A549 (cell line): Measurements from ENCODE around the gene N4BP3. TPM values are rescaled to one million over a fixed set of nuclear protein-coding genes. Genes with fewer than 3 reads are reported as not detected.

Source experiments
- ATAC-seq, 2 experiments: fragments of 200-7000 bp in 1 of 2; fragments of >200 bp in 1 of 2; cut with Nextera tagmentation in 1 of 2; cut with Tn5 transposase in 1 of 2; 3 replicates each; pipeline versions ENCODE4 v1.8.0 to v1.9.1; 2018 to 2020; ENCODE audit warnings: mild to moderate bottlenecking in 1 of 2, moderate library complexity in 1 of 2
- CTCF ChIA-PET: fragments of 300-600 bp; sonication (Branson Sonifier 250); formaldehyde crosslinking; extraction: SDS; loops from one replicate; lab custom pipeline; 2021; ENCODE audit warnings: antibody characterized with exemption, inconsistent platforms; lab: Yijun Ruan, JAX
- POLR2A ChIA-PET: fragments of 350-600 bp; formaldehyde crosslinking; extraction: SDS; loops from one replicate; lab custom pipeline; 2021; ENCODE audit warnings: antibody characterized with exemption, inconsistent platforms; lab: Yijun Ruan, JAX
- DNase-seq, 2 experiments: peaks; one replicate each; pipeline versions ENCODE4 v3.0.0 to v3.0.0-alpha.2; 2011 to 2016; ENCODE audit warnings: low read depth in 1 of 2, low spot score in 1 of 2
- FAIRE-seq: peaks from 2 replicates; lab custom pipeline; 2011; peaks lifted over from hg19 to GRCh38; lab: Jason Lieb, UNC
- H3K27ac ChIP-seq, 2 experiments: fragments of >200 bp; sonication (Bioruptor Twin); formaldehyde crosslinking; 3 replicates each; pipeline ENCODE4 v1.5.1; 2016 to 2017
- H3K4me1 ChIP-seq: fragments of >200 bp; sonication (Bioruptor Twin); formaldehyde crosslinking; 3 replicates; pipeline ENCODE4 v1.6.1; 2016
- H3K4me2 ChIP-seq: fragments of >200 bp; sonication (Bioruptor Twin); formaldehyde crosslinking; 3 replicates; pipeline ENCODE4 v1.6.1; 2016
- H3K4me3 ChIP-seq: fragments of >200 bp; sonication (Bioruptor Twin); formaldehyde crosslinking; 3 replicates; pipeline ENCODE4 v1.5.1; 2016
- H3K9me3 ChIP-seq: fragments of >200 bp; sonication (Bioruptor Twin); formaldehyde crosslinking; 3 replicates; pipeline ENCODE4 v1.6.1; 2016
- ATOH8 ChIP-seq: fragments of 250-450 bp; sonication (Bioruptor Pico); IDR thresholded peaks from 2 replicates; pipeline ENCODE4 v1.5.0; 2020; ENCODE audit warnings: low read depth, mild to moderate bottlenecking, moderate library complexity
- CBX2 ChIP-seq: fragments of 200-600 bp; sonication (generic); IDR thresholded peaks from 2 replicates; pipeline ENCODE4 v1.6.1; 2016; ENCODE audit warnings: low read depth, mild to moderate bottlenecking, borderline replicate concordance
- CEBPB ChIP-seq, 2 experiments: fragments of >200 bp in 1 of 2; sonication (Bioruptor Twin) in 1 of 2; formaldehyde crosslinking in 1 of 2; IDR thresholded peaks; 2 replicates each; pipeline ENCODE4 v1.6.1; 2012 to 2016
- E2F6 ChIP-seq: IDR thresholded peaks from 2 replicates; pipeline ENCODE4 v1.6.1; 2012; ENCODE audit warnings: low read depth, borderline replicate concordance
- EHF ChIP-seq: fragments of 250-450 bp; sonication (Bioruptor Pico); IDR thresholded peaks from 2 replicates; pipeline ENCODE4 v1.5.0; 2020; ENCODE audit warnings: mild to moderate bottlenecking
- EHMT2 ChIP-seq: fragments of 200-600 bp; sonication (generic); IDR thresholded peaks from 2 replicates; pipeline ENCODE4 v1.6.1; 2016; ENCODE audit warnings: antibody characterized with exemption, low read depth, mild to moderate bottlenecking, moderate library complexity
- EP300 ChIP-seq, 2 experiments: fragments of >200 bp; sonication (Bioruptor Twin); formaldehyde crosslinking; IDR thresholded peaks; 2 replicates in 1 of 2; 3 replicates in 1 of 2; pipeline ENCODE4 v1.6.1; 2016 to 2017
- FOSL2 ChIP-seq, 2 experiments: fragments of 450-650 bp in 1 of 2; fragments of >200 bp in 1 of 2; sonication (Bioruptor Twin) in 1 of 2; formaldehyde crosslinking; IDR thresholded peaks; 2 replicates each; pipeline versions ENCODE4 v1.5.0 to v1.6.1; 2016 to 2020; ENCODE audit warnings: mild to moderate bottlenecking in 1 of 2, moderate library complexity in 1 of 2
- GATA3 ChIP-seq: IDR thresholded peaks from 2 replicates; pipeline ENCODE4 v1.6.1; 2012; ENCODE audit warnings: borderline replicate concordance
- HMGXB4 ChIP-seq: fragments of 250-450 bp; sonication (Bioruptor Pico); IDR thresholded peaks from 2 replicates; pipeline ENCODE4 v1.5.0; 2021; ENCODE audit warnings: mild to moderate bottlenecking, moderate library complexity, borderline replicate concordance
- HOXB13 ChIP-seq: fragments of 250-450 bp; sonication (Bioruptor Pico); IDR thresholded peaks from 2 replicates; pipeline ENCODE4 v1.5.0; 2020; ENCODE audit warnings: low read depth, mild to moderate bottlenecking, moderate library complexity
- KDM1A ChIP-seq: fragments of 200-600 bp; sonication (generic); IDR thresholded peaks from 2 replicates; pipeline ENCODE4 v1.6.1; 2016; ENCODE audit warnings: low read depth, mild to moderate bottlenecking
- MAFK ChIP-seq: fragments of 450-650 bp; IDR thresholded peaks from 2 replicates; pipeline ENCODE4 v1.6.1; 2014; ENCODE audit not compliant: partially characterized antibody
- MAX ChIP-seq: IDR thresholded peaks from 2 replicates; pipeline ENCODE4 v1.6.1; 2012
- MAZ ChIP-seq: fragments of 150-350 bp; IDR thresholded peaks from 2 replicates; pipeline ENCODE4 v1.6.1; 2014; ENCODE audit warnings: antibody characterized with exemption, low read depth, low read length, borderline replicate concordance
- NPAS2 ChIP-seq: fragments of 250-450 bp; sonication (Bioruptor Pico); IDR thresholded peaks from 2 replicates; pipeline ENCODE4 v1.8.0; 2022; ENCODE audit warnings: mild to moderate bottlenecking, moderate library complexity, borderline replicate concordance
- NR3C1 ChIP-seq: fragments of >200 bp; sonication (Bioruptor Twin); formaldehyde crosslinking; IDR thresholded peaks from 3 replicates; pipeline ENCODE4 v1.6.1; 2017
- POLR2AphosphoS2 ChIP-seq: conservative IDR thresholded peaks from 2 replicates; pipeline ENCODE4 v1.6.1; 2012; ENCODE audit warnings: low read length, improper control_type of control experiment, inconsistent platforms
- RARB ChIP-seq: fragments of 250-450 bp; sonication (Bioruptor Pico); IDR thresholded peaks from 2 replicates; pipeline ENCODE4 v1.8.0; 2021; ENCODE audit warnings: mild to moderate bottlenecking, moderate library complexity
- RCOR1 ChIP-seq: fragments of 150-350 bp; IDR thresholded peaks from 2 replicates; pipeline ENCODE4 v1.6.1; 2014; ENCODE audit warnings: antibody characterized with exemption, low read length, low read depth
- REST ChIP-seq: fragments of 200-600 bp; sonication (generic); IDR thresholded peaks from 2 replicates; pipeline ENCODE4 v1.6.1; 2016; ENCODE audit warnings: antibody characterized with exemption, mild to moderate bottlenecking, moderate library complexity
- RFX5 ChIP-seq: fragments of 450-650 bp; IDR thresholded peaks from 2 replicates; pipeline ENCODE4 v1.7.1; 2014; ENCODE audit warnings: antibody characterized with exemption, mild to moderate bottlenecking, moderate library complexity
- SMC3 ChIP-seq: fragments of >200 bp; sonication (Bioruptor Twin); formaldehyde crosslinking; IDR thresholded peaks from 3 replicates; pipeline ENCODE4 v1.6.1; 2018; ENCODE audit warnings: inconsistent platforms
- SREBF2 ChIP-seq: fragments of 450-650 bp; IDR thresholded peaks from 2 replicates; pipeline ENCODE4 v1.6.1; 2014; ENCODE audit warnings: mild to moderate bottlenecking, moderate library complexity
- ZC3H11A ChIP-seq: fragments of 450-650 bp; IDR thresholded peaks from 2 replicates; pipeline ENCODE4 v1.6.1; 2014; ENCODE audit warnings: antibody characterized with exemption, mild to moderate bottlenecking
- ZFP36 ChIP-seq: fragments of 450-650 bp; IDR thresholded peaks from 2 replicates; pipeline ENCODE4 v1.6.1; 2014; ENCODE audit warnings: borderline replicate concordance; ENCODE audit not compliant: partially characterized antibody
- ZSCAN20 ChIP-seq: fragments of 250-450 bp; sonication (Bioruptor Pico); IDR thresholded peaks from 2 replicates; pipeline ENCODE4 v1.8.0; 2022; ENCODE audit warnings: mild to moderate bottlenecking, moderate library complexity
- whole genome bisulfite sequencing: methylation state at CpG from one replicate; pipeline ENCODE4 v1.1.6; 2017; ENCODE audit errors: missing lambda C conversion rate; 5-methylcytosine and 5-hydroxymethylcytosine counted together
- polyA plus RNA-seq, 4 experiments: library from polyadenylated mRNA; depleted of rRNA in 3 of 4; stranded (reverse); fragments of >200 nt; fragmentation: RNase III in 1 of 4; extraction: RNeasy Plus Mini Kit Qiagen cat#74134 plus additional on column Dnase treatment in 1 of 4; gene quantifications; 2 replicates in 3 of 4; 3 replicates in 1 of 4; pipeline ENCODE4 v1.2.3, GENCODE V29; 2011 to 2017

Gene N4BP3
- polyA plus RNA-seq, 2 of the 4 experiments (the other 2 are of a cell fraction): 0.12 to 0.15 TPM

- TF ChIP-seq ZC3H11A: no peak
- no peak for TF ChIP-seq CBX2
- no peak for TF ChIP-seq GATA3
- TF ChIP-seq KDM1A: no peak
- TF ChIP-seq SREBF2: no peak
- TF ChIP-seq RCOR1: no peak
- TF ChIP-seq RARB (CRISPR knock-in tag): no peak
- TF ChIP-seq POLR2AphosphoS2: no peak
- TF ChIP-seq NR3C1: no peak
- TF ChIP-seq HOXB13: no peak
- no peak for TF ChIP-seq EHF (CRISPR knock-in tag)
- no peak for TF ChIP-seq MAZ
- no peak for TF ChIP-seq E2F6
- no peak for TF ChIP-seq FOSL2 (IDR thresholded peaks at IDR 0.05)
- no peak for TF ChIP-seq FOSL2 (CRISPR knock-in tag; IDR thresholded peaks at IDR 0.05)
- no peak for TF ChIP-seq HMGXB4 (CRISPR knock-in tag)
- TF ChIP-seq ZFP36: no peak
- no peak for TF ChIP-seq NPAS2
- no peak for DNase-seq
- ATAC-seq: no peak
- ChIA-PET CTCF (interaction anchor here (1.0 to 12.1 kb wide), 3 partner anchors 8 to 80 kb away, joined by 3 to 110 read pairs (median 12); no protein-coding TSS in a partner anchor), POLR2A (interaction anchor here (2.3 kb wide), 1 partner anchor 49 kb away, joined by 16 read pairs; the partner anchor contains the start of gene HNRNPAB)
- Histone ChIP-seq H3K9me3 (no peaks in the 10 kb centered on the region), H3K4me1 (peaks cover 13% of the 10 kb centered on the region), H3K27ac (no peak overlapping the region), H3K4me3 (no peak overlapping the region), H3K4me2 (no peak overlapping the region)
- no peak for FAIRE-seq
- WGBS: 84% methylated on average over 7 of the region's 8 CpGs
These were observed 41.7 kb downstream of the N4BP3 start for GRCh38 chr5:178155065-178155464.

GRCh38 chr5:178160176-178160575 is 46.8 kb downstream of the N4BP3 start:
- H3K27ac ChIP-seq: no peak overlapping the region
- no peaks in the 10 kb centered on the region for H3K9me3 ChIP-seq
- ChIA-PET POLR2A (no interaction called here), CTCF (interaction anchor here (12.1 kb wide), 1 partner anchor 85 kb away, joined by 110 read pairs; no protein-coding TSS in a partner anchor)
- DNase-seq: no peak
- no peak overlapping the region for H3K4me3 ChIP-seq
- TF ChIP-seq CEBPB (IDR thresholded peaks at IDR 0.05) (no peak), EHF (CRISPR knock-in tag) (no peak), POLR2AphosphoS2 (no peak), ZSCAN20 (CRISPR knock-in tag) (no peak), ATOH8 (no peak), RARB (CRISPR knock-in tag) (no peak), REST (no peak), EHMT2 (no peak), RCOR1 (no peak), EP300 (IDR thresholded peaks at IDR 0.05) (no peak), RFX5 (no peak), MAFK (no peak), MAX (no peak), SMC3 (no peak), GATA3 (no peak)
- no peaks in the 10 kb centered on the region for H3K4me1 ChIP-seq
- no peak for ATAC-seq
- no peak overlapping the region for H3K4me2 ChIP-seq
- FAIRE-seq: no peak
- WGBS: 83% methylated on average over 5 of the region's 5 CpGs
